ENCODE data around the gene ANKRD33.

ANKRD33 gene

DNA sequence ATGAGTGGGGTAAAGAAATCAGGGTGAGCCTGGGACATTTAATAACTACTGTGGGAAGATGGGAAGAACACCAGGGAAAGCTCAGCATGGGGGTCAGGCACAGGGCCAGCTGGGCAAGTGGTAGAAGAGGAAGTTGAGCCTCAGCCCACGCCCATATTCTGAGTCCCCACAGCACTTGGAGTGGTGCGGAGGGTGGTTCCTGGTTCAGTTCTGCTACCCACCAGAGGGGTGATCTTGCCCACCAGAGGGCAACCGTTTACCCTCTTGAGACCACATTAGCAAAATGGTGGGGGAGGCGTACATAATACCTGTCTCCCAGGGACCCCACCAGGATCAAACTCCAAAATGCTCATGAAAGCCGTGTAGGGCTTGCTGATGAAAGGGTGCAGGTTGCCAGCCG lies 16.8 kb upstream of the ANKRD33 start:
- TF ChIP-seq, protein P1, sequence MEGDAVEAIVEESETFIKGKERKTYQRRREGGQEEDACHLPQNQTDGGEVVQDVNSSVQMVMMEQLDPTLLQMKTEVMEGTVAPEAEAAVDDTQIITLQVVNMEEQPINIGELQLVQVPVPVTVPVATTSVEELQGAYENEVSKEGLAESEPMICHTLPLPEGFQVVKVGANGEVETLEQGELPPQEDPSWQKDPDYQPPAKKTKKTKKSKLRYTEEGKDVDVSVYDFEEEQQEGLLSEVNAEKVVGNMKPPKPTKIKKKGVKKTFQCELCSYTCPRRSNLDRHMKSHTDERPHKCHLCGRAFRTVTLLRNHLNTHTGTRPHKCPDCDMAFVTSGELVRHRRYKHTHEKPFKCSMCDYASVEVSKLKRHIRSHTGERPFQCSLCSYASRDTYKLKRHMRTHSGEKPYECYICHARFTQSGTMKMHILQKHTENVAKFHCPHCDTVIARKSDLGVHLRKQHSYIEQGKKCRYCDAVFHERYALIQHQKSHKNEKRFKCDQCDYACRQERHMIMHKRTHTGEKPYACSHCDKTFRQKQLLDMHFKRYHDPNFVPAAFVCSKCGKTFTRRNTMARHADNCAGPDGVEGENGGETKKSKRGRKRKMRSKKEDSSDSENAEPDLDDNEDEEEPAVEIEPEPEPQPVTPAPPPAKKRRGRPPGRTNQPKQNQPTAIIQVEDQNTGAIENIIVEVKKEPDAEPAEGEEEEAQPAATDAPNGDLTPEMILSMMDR (IDR thresholded peaks at IDR 0.05; ENCODE audit: control insufficient read depth, extremely low read depth, insufficient read depth): no peak
- DNase-seq (ENCODE audit: low read depth): no peak
- no peak overlapping the region for H3K4me3 ChIP-seq (ENCODE audit: low read depth, low read length)

DNA sequence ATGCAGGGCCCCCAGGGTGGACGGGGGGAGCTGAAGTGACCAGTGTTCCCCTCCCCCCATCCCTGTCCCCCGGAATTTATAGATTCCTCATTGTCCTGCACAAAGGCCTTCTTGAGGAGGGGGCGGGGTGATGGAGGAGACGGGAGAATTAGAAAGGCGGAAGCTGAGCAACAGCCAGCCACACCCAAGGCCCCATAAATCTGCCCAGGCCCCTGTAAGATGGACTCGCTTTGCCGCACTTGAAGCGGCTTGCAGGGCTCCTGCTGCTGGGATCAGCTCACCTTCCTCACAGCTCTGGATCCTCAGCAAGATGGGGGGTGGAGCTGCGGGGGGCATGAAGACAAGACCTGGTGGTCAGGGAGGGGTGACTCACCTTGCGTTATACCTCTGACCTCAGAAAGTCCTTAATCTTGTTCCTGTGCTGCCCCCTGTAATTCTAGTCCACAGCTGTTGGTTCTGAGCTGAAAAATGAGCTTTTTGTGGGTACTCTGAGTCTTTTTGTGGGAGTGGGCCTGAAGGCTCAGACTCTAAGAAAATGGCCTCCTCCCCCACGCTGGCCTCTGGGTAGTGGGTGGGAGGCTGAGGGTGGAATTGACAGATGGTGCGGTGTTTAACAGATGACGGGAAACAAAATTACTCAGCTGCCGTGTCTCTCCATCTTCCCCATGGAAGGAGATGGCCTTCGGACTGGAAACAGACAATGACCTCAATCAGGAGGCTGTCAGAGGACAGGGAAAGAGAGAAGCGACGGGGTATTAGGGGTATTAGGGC lies 15.8 kb upstream of the ANKRD33 start:
- DNase-seq (ENCODE audit: low read depth): no peak
- TF ChIP-seq, protein P1 (IDR thresholded peaks at IDR 0.05; ENCODE audit: control insufficient read depth, extremely low read depth, insufficient read depth): no peak

DNA sequence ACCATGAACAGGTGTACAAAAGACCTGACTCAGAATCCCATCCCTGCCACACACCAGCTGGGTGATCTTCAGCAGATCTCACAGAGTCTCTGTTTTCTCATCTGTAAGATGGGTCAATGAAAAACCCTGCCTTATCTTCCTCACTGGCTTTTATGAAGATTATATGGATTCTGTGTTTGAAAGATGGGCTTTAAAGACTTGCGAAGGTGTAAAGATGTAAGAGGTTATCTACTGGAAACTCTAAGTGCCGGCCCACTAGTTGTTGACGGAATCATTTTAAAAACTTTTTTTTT lies 15.3 kb upstream of the ANKRD33 start:
- DNase-seq (ENCODE audit: low read depth): no peak
- TF ChIP-seq, protein P1 (IDR thresholded peaks at IDR 0.05; ENCODE audit: control insufficient read depth, extremely low read depth, insufficient read depth): no peak
- H3K4me3 ChIP-seq (ENCODE audit: low read depth, low read length): no peak overlapping the region

More for the DNA sequence above, 15.8 kb upstream of the ANKRD33 start:
- H3K4me3 ChIP-seq (ENCODE audit: low read depth, low read length): no peak overlapping the region

DNA sequence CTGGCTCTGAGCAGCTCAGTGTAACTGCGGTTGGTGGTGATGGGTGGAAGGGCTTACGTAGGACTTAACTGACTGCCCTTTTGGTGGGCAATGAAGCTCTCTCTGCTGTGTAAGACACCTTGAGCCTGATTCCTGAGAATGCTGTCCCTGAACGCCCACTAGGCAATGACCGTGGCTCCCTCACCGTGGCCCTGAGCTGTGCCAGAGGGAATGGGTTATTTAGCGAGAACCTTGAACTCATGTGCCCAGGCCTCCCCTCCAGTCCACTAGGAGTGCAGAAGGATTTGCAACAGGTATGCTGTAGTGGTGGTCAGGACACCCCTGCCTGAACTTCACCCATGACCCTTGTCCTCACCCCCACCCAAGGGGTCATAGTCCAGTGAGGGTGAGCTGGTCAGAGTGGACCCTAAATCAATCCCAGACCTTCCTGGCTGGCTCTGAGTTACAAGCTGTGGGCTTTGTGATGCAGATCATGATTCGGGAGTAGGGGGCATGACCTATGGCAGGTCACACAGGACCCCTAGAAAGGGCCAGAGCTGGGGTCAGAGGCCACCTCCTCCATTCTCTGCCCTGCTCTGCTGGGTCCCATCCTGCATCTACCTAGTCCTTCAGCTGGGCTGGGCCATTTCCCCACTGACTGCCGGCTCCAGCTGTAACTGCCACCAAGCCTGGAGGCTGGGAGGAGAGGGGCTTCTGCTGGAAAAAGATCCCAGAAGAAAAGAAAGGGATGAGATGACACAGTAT lies 14.5 kb upstream of the ANKRD33 start:
- H3K4me3 ChIP-seq (ENCODE audit: low read depth, low read length): no peak overlapping the region
- DNase-seq (ENCODE audit: low read depth): no peak

DNA sequence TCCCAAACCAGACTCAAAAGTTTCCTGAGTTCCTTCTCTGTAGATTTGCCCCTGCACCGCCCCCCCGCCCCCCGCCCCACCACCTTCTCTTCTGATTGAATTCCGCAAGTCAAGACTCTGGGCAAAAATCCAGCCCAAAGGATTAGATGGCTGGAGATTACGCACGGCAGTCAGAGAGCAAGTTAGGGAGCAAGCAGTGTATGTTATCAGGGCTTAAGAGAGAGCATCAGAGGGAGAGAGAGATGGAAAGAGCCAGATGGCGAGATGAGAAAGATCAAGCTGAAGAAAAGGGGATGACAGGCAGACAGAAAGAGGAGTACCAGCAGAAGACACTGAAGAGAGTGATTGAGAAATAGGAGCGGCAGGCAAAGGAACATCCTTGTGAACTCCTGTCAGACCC lies 13.9 kb upstream of the ANKRD33 start:
- TF ChIP-seq, protein P1 (IDR thresholded peaks at IDR 0.05; ENCODE audit: control insufficient read depth, extremely low read depth, insufficient read depth): no peak
- no peak overlapping the region for H3K4me3 ChIP-seq (ENCODE audit: low read depth, low read length)
- DNase-seq (ENCODE audit: low read depth): no peak

More for the DNA sequence above, 14.5 kb upstream of the ANKRD33 start:
- TF ChIP-seq, protein P1 (IDR thresholded peaks at IDR 0.05; ENCODE audit: control insufficient read depth, extremely low read depth, insufficient read depth): no peak

DNA sequence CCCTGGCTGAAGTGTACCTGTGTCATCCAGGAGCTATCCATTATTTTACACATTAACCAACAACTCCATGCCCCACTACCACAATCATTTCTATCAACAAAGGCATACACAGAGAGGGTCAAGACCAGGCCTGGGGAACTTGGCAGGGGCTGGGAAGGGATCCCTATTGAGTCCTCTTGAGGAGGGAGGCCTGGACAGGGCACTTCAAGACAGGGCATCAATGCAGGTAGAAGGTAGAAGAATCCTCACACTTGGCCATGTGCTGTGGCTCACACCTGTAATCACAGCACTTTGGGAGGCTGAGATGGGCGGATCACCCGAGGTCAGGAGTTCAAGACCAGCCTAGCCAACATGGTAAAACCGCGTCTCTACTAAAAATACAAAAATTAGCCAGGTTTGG lies 13.4 kb upstream of the ANKRD33 start:
- TF ChIP-seq, protein P1 (IDR thresholded peaks at IDR 0.05; ENCODE audit: control insufficient read depth, extremely low read depth, insufficient read depth): no peak
- H3K4me3 ChIP-seq (ENCODE audit: low read depth, low read length): no peak overlapping the region
- no peak for DNase-seq (ENCODE audit: low read depth)

All from LNCaP clone FGC (cell line).